ENCODE results near the gene SLC22A13. TPM values are rescaled to one million over a fixed set of nuclear protein-coding genes. Genes with fewer than 3 reads are reported as not detected.

SLC22A13 gene
- total RNA-seq, 1 donor from 2014 or later, result 0.21 TPM

DNA sequence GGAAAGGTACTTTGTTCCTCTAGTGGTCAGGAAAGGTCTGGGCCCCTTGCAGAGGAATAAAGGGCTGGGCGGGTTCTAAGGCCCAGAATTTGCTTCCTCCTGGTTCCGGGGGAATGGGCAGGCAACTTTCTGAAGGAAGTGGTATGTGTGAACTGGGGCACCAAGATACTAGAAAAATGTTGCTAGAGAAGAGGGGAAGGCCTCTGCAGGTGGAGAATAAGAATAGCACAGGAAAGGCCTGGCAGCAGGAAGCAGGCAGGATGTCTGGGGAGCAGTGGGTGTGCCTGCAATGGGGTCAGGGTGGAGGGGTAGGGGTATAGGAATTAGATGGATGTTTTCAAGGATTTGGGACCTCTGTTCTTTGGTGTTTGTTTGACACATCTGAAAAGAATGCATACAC, 2.0 kb downstream of the SLC22A13 start:
- no peaks in the 10 kb centered on the region for H4K20me1 ChIP-seq (ENCODE audit: low read depth)
- H2AFZ ChIP-seq (replicated peaks), result no peak overlapping the region
- no peak overlapping the region for H3K4me2 ChIP-seq
- no peaks in the 10 kb centered on the region for H3F3A ChIP-seq (ENCODE audit: low read depth)
- H3K36me3 ChIP-seq, result no peaks in the 10 kb centered on the region
- H3K4me3 ChIP-seq, result no peak overlapping the region
- TF ChIP-seq, protein P1, sequence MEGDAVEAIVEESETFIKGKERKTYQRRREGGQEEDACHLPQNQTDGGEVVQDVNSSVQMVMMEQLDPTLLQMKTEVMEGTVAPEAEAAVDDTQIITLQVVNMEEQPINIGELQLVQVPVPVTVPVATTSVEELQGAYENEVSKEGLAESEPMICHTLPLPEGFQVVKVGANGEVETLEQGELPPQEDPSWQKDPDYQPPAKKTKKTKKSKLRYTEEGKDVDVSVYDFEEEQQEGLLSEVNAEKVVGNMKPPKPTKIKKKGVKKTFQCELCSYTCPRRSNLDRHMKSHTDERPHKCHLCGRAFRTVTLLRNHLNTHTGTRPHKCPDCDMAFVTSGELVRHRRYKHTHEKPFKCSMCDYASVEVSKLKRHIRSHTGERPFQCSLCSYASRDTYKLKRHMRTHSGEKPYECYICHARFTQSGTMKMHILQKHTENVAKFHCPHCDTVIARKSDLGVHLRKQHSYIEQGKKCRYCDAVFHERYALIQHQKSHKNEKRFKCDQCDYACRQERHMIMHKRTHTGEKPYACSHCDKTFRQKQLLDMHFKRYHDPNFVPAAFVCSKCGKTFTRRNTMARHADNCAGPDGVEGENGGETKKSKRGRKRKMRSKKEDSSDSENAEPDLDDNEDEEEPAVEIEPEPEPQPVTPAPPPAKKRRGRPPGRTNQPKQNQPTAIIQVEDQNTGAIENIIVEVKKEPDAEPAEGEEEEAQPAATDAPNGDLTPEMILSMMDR (IDR thresholded peaks at IDR 0.05), result no peak
- TF ChIP-seq EZH2phosphoT487 (IDR thresholded peaks at IDR 0.05), result no peak
- TF ChIP-seq EZH2 (IDR thresholded peaks at IDR 0.05), result no peak
- Mint-ChIP-seq H3K27me3 (ENCODE audit: insufficient read depth, low read depth) (peaks cover 6% of the 10 kb centered on the region), H3K4me3 (no peak overlapping the region), H3K36me3 (no peaks in the 10 kb centered on the region), H3K4me1 (peaks cover 17% of the 10 kb centered on the region), H3K27ac (no peak overlapping the region), H3K9me3 (no peaks in the 10 kb centered on the region)
- H3K9ac ChIP-seq, result no peak overlapping the region
- no peaks in the 10 kb centered on the region for H3K27me3 ChIP-seq
- H3K4me1 ChIP-seq, result peaks cover 9% of the 10 kb centered on the region
- no peak for DNase-seq (ENCODE audit: low spot score)
- H3K79me2 ChIP-seq (ENCODE audit: low read depth), result no peaks in the 10 kb centered on the region
- H3K27ac ChIP-seq, result no peak overlapping the region
- H3K9me3 ChIP-seq (ENCODE audit: low read depth), result no peaks in the 10 kb centered on the region

DNA sequence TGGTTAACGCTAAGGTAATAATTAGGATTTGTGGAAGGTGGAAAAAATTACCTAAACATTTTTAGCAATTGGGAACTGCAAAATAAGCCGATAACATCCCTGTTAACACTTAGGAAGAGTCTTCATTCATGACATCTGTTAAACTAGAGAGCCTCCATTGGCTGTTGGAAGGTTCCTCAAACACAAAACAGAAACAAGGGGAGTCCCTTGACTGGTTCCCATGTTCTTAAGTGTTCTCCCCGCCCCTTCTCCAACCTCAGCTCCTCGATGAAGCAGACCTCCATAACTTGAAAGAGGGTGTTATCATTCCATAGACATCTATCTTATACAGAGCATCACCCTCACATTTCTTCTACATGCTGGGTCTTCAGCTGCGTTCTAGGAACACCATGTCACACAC, 2.5 kb downstream of the SLC22A13 start:
- Histone ChIP-seq H3K9me3 (ENCODE audit: low read depth) (no peaks in the 10 kb centered on the region), H3K4me1 (peaks cover 9% of the 10 kb centered on the region), H4K20me1 (ENCODE audit: low read depth) (no peaks in the 10 kb centered on the region), H3K4me3 (no peak overlapping the region), H3F3A (ENCODE audit: low read depth) (no peaks in the 10 kb centered on the region), H3K36me3 (no peaks in the 10 kb centered on the region), H3K27ac (no peak overlapping the region), H3K4me2 (no peak overlapping the region), H3K9ac (no peak overlapping the region), H2AFZ (replicated peaks) (no peak overlapping the region), H3K27me3 (no peaks in the 10 kb centered on the region), H3K79me2 (ENCODE audit: low read depth) (no peaks in the 10 kb centered on the region)
- no peaks in the 10 kb centered on the region for H3K9me3 Mint-ChIP-seq
- peaks cover 6% of the 10 kb centered on the region for H3K27me3 Mint-ChIP-seq (ENCODE audit: insufficient read depth, low read depth)
- TF ChIP-seq EZH2phosphoT487 (IDR thresholded peaks at IDR 0.05) (no peak), EZH2 (IDR thresholded peaks at IDR 0.05) (no peak)
- TF ChIP-seq, protein P1 (IDR thresholded peaks at IDR 0.05), result no peak
- no peak for DNase-seq (ENCODE audit: low spot score)
- no peak overlapping the region for H3K27ac Mint-ChIP-seq
- H3K36me3 Mint-ChIP-seq, result no peaks in the 10 kb centered on the region
- peaks cover 17% of the 10 kb centered on the region for H3K4me1 Mint-ChIP-seq
- H3K4me3 Mint-ChIP-seq, result no peak overlapping the region

DNA sequence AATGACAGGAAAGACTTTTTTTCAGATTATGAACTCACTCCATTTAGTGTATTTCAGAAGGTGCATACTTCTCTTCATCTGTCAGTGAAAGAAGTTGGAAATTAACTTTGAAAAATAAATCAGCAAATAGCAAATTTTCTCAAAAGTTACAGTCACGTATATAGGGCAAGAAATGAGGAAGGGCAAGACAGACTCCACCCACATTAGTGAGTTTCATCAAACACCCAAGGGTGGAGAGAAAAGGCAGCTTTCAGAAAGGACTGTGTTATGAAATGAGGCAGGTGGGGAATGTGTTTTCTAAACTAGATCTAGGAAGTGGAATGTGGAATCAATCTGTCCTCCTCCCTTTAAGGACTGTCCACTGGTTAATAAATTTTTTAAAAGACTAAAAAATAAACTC, 2.9 kb downstream of the SLC22A13 start:
- DNase-seq (ENCODE audit: low spot score), result no peak
- peaks cover 6% of the 10 kb centered on the region for H3K27me3 Mint-ChIP-seq (ENCODE audit: insufficient read depth, low read depth)
- no peaks in the 10 kb centered on the region for H3K36me3 ChIP-seq
- no peak overlapping the region for H3K27ac ChIP-seq
- H3K36me3 Mint-ChIP-seq, result no peaks in the 10 kb centered on the region
- no peak overlapping the region for H3K27ac Mint-ChIP-seq
- TF ChIP-seq, protein P1 (IDR thresholded peaks at IDR 0.05), result no peak
- no peak for TF ChIP-seq EZH2phosphoT487 (IDR thresholded peaks at IDR 0.05)
- no peak for TF ChIP-seq EZH2 (IDR thresholded peaks at IDR 0.05)
- H3K9ac ChIP-seq, result no peak overlapping the region
- H3K4me2 ChIP-seq, result no peak overlapping the region
- H3K79me2 ChIP-seq (ENCODE audit: low read depth), result no peaks in the 10 kb centered on the region
- H3K4me1 Mint-ChIP-seq, result peaks cover 16% of the 10 kb centered on the region
- H3K27me3 ChIP-seq, result no peaks in the 10 kb centered on the region
- no peak overlapping the region for H3K4me3 Mint-ChIP-seq
- H4K20me1 ChIP-seq (ENCODE audit: low read depth), result no peaks in the 10 kb centered on the region
- H3K9me3 Mint-ChIP-seq, result no peaks in the 10 kb centered on the region
- H3F3A ChIP-seq (ENCODE audit: low read depth), result no peaks in the 10 kb centered on the region
- H3K4me1 ChIP-seq, result peaks cover 9% of the 10 kb centered on the region
- no peak overlapping the region for H3K4me3 ChIP-seq
- H3K9me3 ChIP-seq (ENCODE audit: low read depth), result no peaks in the 10 kb centered on the region
- H2AFZ ChIP-seq (replicated peaks), result no peak overlapping the region
